ENCODE results near the gene SLC39A3.

Gene SLC39A3

GRCh38 chr19:2703077-2703437 lies 36.8 kb downstream of the SLC39A3 start:
- no peak for DNase-seq (ENCODE audit: low read depth)

GRCh38 chr19:2702170-2703076 lies 37.4 kb downstream of the SLC39A3 start, which contains the start of gene GNG7:
GNG7 (minus strand) TSS chr19:2702694; CDS start chr19:2520688, 182,006 bp downstream.
- peak; percentile 94 for DNase-seq (ENCODE audit: low read depth)

GRCh38 chr19:2701361-2702169 lies 38.3 kb downstream of the SLC39A3 start:
- DNase-seq (ENCODE audit: low read depth) = no peak

- no peak for DNase-seq (ENCODE audit: low read depth)
Measured at GRCh38 chr19:2700660-2701360, 39.0 kb downstream of the SLC39A3 start.

- no peak for DNase-seq (ENCODE audit: low read depth)
Measured at GRCh38 chr19:2699413-2700140, 40.2 kb downstream of the SLC39A3 start.

GRCh38 chr19:2694196-2694595 lies 45.6 kb downstream of the SLC39A3 start:
- DNase-seq (ENCODE audit: low read depth) = no peak

GRCh38 chr19:2693492-2694160 lies 46.2 kb downstream of the SLC39A3 start:
- no peak for DNase-seq (ENCODE audit: low read depth)

GRCh38 chr19:2691951-2692350 lies 47.9 kb downstream of the SLC39A3 start:
- DNase-seq (ENCODE audit: low read depth) = no peak

GRCh38 chr19:2690856-2691255 lies 49.0 kb downstream of the SLC39A3 start:
- no peak for DNase-seq (ENCODE audit: low read depth)

- DNase-seq (ENCODE audit: low read depth) = no peak
Measured at GRCh38 chr19:2686360-2686759, 53.5 kb downstream of the SLC39A3 start.

- DNase-seq (ENCODE audit: low read depth) = no peak
Measured at GRCh38 chr19:2685204-2685704, 54.6 kb downstream of the SLC39A3 start.

- no peak for DNase-seq (ENCODE audit: low read depth)
Measured at GRCh38 chr19:2683430-2684003, 56.3 kb downstream of the SLC39A3 start.
